Measurements from ENCODE around the gene ACOXL.

ACOXL gene

DNA sequence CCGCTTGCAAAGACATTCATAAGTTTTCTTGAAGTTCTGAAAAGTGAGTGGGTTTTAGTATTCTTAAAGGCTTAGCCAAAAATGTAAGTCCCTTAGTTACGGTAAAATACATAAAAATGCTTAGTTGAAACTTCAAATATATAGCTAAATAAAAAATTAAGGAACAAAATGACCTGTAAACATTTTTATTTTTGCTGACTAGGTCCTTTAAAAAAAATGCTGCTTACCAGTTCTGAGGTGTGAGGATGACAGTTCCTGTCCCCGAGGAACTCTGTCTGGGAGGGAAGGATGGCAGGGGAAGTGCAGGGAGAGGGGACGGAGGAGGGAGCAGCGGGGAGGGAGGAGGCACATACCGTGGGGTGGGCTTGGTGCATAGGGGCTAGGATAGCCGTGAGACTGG is 285.5 kb downstream of the ACOXL start:
- DNase-seq, result no peak

DNA sequence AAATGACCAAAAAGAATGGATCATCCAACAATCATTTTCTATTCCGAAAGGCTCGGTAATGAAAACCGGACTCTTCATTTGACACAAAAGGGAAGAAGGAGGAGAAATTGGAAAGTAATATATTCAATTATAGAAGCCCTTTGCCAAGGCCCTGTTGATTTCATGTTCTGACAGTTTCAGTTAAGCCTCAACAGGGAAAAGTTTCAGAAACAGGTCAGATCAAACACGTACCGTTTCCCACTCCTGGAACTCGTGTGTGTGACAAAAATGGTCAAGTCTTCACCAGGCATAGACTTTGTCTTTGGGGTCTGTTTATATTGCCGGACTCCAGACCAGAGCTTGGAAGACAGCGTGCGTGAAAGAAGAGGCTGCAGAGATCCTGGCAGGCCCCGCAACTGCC is 287.0 kb downstream of the ACOXL start:
- DNase-seq, result no peak

DNA sequence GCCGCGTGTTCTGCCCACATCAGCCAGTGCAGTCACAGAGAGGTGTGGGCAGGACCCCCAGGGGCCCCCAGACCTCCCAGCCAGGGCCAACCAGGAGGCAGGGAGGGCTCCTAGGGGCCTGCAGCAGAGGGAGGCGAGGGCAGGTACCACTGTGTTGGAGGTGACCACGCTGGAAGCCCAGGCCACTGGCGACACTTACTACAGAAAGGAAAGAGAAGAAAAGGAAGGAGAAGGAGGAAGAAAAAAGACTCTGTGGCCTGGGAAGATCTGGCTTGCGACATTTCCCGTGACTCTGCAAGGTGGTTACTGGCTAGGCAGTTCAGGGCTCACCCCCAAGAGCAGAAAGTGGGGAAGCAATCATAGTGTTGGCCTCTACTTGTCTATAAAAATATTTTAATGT is 290.3 kb downstream of the ACOXL start:
- DNase-seq, result no peak

DNA sequence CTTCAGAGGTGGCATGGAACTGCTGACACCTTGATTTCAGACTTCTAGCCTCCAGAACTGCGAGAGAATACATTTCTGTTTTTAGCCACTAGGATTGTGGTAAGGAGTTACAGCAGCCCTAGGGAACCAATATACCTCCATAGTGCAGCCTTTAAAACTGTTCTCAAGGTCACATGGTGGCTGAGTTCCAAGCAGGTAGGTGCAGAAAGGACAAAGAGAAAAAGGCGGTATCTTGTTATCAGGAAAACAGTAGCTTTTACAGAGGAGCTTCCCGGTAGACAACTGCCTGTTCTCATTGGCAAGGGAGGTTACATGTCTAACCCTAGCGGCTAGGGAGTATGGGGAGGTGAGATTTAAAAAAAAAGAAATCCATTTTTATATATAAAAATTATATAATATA is 292.1 kb downstream of the ACOXL start:
- DNase-seq, result no peak

DNA sequence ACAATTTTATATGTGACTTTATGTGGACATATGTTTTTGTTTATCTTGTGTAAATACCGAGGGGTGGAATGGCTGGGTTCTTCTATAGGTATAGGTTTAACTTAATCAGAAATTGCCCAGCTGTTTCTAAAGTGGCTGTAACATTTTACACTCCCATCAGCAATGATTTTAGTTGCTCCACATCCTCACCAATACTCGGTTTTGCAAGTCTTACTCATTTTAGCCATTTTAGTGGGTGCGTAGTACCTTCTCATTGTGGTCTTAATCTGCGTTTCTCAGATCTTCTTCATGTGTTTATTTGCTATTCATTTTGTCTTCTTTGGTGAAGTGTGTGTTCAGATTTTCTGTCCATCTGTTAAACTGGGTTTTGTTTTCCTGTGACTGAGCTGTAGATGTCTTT is 292.9 kb downstream of the ACOXL start:
- no peak for DNase-seq

DNA sequence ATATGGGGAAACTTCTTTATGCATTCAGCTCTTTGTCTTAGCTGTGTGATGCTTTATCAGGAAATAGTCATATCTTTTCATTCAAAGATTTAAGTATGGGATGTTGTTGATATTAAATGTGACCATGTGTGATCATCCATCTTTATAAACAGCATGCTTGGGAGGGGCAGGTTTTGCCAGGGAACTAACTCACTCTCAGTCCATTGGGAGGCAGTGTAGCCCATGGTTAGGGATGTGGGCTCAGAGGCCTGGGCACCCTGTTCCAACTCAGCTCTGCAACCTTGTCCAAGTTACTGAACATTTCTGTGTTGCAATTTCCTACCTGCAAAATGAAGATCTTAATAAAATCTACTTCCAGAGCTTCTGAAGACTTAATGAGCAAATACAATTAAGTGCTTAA is 296.3 kb downstream of the ACOXL start:
- no peak for DNase-seq

DNA sequence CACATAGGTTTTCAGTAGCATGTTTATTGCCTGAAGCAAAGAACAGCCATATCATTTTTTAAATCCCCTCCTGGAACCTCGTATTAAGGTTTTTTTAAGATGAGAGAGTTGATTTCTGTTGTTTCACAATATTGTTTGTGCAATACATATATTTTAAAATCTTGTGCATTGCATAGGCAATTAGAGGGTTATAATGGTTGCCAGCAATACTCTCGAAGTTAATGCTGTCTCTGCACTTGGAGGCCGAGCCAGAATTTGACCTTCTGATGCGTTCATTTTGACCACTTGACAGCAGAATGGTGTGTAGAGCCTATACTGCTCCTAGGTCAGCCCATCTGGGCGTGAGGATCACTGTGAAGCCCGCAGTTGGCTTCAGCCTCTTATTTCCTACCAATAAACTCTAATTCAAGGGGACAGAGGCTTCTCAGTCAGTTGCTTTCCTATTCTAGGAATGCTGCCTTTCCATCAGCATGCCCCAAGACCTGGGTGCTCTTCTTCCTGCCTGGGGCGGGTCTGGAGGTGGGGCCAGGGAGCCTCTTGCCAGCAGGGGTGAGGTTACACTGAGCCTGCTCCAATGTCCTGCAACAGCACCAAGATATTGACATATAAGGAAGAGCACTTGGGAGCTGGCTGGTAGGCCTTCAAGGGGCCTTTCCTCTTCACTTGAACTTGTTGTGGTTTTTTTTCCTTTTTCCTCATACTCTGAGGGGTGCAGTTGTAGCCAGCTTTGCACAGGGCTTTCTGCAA is 297.0 kb downstream of the ACOXL start:
- DNase-seq, result no peak

DNA sequence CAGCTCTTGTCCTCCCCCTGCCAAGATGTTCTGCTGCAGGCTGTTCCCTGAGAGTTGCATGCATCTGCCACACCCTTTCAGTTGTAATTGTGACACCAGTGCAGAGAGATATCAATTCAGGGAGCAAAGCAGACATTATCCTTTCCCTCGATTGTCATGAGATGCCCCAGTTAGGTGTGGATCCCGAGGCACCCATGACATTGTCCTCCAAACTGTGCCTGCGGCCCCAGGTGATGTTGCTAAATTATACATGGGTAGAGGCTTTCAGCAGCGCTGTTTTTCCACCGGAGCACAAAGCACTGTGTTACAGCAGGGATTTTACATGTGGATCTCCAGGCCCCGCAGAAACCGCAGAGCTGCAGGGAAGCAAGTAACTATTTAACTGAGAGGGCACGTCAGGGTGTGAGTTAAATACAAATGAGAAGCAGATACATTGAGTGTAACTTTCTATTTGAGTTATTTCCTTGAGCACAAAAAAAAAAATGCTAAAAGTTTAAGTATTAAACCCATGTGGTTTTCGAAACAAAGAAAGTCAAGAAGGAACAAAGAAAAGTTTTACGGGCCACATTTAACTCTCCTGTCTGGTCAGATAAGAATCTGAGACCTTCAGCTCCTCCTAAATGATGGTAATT is 298.0 kb downstream of the ACOXL start:
- no peak for DNase-seq

DNA sequence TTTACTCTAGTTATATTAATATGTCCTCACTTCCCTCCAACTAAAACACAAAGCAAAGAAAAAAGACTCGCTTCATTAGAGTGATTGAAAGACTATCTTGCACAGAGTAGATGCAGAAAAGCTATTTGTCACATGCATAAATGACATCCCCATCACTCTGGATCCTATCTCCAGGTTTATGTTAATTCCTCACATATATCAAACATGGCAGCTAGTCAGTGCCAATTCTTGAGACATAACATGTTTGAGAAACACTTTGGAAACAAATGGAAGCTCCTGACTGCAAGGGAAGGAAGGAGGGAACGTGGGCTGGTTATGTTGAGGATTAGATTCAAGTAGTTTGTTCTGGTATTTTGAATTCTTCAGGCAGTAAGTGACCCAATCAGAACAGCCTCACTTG is 298.6 kb downstream of the ACOXL start:
- no peak for DNase-seq

DNA sequence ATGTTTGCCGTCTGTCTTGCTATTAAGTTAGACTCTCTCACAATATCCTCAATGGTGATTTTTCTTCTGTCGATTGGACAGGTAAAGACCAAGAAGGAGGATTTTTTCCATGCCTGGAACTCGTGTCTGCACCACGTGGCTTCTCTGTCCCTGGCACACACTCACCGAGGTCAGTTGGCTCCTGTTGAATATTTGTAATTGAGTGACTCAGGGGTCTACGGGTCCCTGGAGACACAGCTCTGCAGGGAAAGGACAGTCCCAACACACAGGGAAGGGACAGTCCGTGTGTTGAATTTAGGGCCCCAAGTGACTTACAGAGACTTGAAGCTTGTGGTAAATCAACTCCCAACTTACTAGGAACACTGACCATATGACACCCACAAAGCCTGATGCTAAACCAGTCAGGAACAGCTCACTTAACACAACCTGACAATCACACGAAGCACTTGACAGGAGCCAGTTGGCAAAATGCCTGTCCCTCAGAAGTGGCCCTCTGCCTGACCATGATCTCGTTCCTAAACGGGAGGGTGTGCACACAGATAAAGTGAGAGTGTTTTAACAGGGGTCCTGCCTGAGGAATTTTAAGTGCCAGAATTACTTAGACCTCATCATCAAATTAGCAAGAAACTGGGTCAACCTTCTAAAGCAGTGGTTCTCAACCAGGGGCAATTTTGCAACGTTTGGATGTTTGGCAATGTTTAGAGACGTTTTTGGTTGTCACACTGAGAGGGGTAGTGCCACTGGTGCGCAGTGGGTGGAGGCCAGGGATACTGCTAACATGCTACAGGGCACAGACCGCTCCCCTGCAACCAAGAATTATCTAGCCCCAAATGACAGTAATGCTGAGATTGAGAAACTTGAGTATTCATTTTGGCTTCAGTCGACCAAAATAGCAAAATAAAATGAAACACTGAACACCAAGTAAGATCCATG is 299.4 kb downstream of the ACOXL start:
- no peak for DNase-seq

DNA sequence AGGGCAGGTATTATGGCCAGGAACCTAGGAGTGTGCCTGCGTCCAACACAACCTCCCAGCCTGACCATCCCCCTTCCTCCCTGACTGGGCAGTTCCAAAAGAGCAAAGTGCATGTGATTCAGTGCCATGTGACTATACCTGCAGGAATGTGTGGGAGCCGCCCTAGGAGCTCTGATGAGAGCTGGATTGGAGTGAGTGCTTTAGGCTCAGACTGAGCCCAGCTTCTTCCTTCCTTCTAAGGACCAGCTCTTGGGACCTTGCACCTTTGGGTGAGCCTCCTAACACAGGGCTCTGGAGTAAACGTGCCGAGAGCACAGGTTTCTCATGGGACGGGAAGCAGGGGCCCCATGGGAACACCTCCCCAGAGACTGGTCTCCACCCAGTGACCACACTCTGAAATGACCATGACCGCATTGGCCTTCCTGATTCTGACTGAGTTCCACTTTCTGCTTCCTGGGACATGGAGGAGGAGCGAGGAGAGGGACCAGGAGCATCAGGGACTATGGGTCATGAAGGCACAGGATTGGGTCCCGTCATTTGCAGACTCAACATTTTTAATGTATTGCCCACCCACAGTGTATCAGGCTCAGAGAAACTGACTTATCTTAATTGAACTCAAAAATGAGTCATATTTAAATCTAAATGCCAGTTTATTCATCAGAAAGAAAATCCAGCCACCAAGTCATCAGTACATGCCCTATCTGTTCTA is 300.5 kb downstream of the ACOXL start:
- no peak for DNase-seq

DNA sequence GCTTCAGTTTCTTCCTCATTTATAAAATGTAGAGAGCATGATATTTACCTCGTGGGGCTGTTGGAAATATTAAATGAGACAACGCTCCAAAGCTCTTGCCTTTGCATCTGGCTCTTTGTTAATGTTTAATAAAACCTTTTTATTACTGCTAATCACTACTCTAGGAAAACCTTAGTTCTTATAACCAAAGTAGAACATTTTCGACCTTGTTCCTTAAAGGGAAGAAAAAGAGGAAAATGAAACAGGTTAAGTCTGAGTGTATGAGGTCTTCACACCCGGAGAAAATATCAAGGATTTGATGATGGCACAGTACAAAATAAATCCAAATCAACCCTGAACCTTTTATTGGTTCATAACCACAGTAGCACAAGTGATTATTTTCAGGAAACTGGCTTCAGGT is 301.8 kb downstream of the ACOXL start:
- no peak for DNase-seq

DNA sequence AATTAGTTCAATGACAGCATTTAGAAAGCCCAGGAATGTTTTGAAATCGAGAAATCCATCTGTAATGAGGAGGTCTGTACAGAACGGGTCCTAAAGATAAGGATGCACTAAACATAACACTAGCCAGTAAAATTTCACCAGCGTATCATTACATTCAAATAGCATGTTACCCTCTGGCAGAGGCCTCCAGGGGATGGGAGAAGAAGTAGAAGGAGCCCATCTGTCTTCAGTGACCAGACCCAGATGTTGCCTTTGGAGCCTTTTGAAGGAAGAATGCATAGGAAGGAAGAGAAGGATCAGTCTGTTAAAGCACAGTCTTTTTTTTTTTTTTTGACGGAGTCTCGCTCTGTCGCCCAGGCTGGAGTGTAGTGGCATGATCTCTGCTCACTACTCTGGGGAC is 302.2 kb downstream of the ACOXL start:
- DNase-seq, result no peak

DNA sequence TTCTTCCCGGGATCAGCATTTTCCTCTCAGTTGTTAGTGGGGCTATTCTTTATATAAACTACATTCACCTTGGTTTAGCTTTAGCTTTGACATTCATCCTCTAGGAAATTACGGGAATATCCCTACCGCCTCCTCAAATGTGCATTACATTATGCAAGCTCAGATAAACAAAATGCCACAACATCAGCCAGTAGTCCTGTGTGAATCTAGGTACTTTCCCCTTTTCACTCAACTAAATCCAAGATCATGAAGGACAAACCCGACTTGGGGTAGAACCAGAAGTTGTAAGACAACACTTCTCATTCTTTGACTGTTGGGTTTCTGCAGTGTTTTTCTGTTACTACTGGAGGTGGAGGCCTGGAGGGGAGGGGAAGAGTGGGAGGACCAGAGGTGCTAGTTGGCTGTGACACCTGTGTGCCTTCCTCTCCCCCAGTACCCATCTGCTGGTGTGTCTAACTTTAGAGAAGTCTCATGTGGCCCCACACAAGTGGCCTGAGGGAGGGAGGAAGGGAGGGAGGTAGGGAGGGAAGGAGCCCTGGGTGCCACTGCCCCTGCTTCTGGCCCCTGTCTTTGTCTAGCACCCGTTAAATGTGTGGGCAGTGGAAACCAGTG is 303.6 kb downstream of the ACOXL start:
- no peak for DNase-seq

DNA sequence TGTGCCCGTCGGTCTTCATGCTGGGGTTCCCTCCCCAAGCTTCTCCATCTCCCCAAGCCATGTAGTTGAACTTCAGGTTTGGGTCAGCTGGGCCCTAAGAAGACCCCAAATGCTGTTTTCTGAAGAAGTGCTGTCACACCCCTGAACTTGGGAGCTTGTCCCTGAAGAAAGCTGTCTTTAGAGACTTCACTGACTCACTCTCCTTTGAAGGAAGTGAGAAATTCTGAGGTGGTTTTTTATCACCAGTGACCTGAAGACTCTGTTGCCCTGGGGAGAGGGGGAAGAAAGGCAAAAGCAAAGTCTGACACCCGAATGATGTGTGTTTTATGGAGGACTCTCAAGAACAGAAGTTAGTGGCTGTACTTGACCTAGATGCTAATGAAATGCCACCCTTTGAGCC is 304.8 kb downstream of the ACOXL start:
- DNase-seq, result no peak

DNA sequence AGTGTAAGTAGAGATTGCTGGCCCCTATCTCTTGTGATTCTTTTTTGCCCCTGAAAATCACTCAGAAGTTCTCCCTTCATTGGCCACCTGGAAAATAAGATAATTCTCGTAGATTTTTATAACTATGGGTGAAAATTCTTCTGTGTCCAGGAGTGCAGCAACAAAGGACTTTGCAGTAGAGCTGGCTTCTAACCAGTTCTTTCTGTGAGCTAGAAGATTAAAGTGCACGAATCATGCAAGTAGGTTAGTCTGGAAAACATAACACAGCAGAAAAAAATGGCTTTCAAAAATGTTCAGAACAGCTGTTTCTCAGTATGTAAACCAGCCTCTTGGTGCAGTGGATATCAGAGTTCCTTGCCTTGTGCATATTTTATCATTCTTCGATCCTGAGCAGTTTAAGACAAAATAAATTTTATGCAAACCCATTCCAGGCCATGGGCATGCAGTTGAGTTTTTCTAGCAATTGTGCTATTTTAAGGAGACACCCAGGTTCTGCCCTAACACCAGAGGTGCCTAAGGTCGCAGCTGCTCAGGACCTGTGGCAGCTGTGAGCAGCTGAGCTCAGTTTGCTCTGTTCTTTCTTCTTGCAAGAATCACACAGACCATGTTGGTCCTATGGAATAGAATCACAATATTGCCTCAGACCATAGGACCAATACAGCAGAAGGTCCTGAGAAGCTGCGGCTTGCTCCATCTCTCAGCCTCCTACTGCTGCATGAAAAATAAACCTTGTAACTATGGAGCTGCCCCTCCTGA is 307.4 kb downstream of the ACOXL start:
- DNase-seq, result no peak

DNA sequence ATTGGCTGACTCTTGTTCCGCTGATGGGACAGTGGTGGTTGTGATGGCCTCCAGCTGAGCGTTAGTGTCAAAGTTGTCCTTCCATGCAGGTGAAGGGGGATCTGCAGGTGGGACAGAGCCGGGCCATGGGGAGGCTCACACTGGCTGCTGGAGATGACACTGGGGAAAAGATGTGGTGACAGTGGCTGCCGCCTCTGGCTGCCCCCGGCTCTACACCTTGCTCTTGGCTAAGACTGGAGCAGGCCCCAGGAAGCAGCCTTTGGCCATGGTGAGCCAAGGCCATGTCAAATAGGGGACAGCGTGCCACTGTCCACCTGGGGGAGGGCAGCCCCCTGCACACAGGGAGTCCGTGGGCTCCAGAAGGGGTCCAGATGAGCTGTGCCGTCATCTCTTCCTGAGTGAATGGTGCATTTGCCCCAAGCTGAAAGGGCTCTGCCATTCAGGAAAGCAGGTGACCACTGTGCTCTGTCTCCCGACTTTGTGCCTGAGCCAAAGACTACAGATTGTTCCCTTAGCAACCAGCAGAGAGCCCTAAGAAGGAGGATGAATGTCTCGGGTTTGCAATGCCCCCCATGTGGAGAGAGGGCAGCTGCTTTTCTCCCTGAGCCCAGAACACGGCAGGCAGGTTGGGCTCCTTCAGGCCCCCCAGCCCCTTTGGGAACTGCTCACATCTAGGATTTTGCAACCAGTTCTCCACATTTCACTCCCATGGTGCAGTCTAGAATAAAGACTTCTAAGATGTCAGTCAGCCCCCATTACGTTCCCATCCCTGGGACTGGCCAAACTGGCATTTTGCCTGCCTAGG is 309.2 kb downstream of the ACOXL start:
- DNase-seq, result no peak

DNA sequence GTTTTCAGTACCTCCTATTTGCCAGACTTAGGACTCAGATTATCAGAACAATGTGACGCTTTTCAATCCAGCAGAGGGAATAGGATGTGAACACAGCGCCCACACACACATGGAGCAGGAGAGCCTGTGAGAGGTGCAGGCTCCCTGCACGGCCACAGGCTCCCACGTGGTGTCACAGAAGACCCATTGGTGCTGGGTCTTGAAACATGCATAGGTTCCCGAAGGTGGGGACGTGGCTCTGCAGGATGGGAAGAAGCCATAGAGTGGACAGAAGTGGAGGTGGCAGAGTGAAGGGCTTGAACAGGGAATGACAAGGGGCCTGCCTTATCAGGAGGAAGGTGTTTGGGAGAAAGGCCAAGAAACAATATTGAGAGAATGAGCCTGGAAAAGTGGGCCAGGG is 309.9 kb downstream of the ACOXL start:
- DNase-seq, result no peak

DNA sequence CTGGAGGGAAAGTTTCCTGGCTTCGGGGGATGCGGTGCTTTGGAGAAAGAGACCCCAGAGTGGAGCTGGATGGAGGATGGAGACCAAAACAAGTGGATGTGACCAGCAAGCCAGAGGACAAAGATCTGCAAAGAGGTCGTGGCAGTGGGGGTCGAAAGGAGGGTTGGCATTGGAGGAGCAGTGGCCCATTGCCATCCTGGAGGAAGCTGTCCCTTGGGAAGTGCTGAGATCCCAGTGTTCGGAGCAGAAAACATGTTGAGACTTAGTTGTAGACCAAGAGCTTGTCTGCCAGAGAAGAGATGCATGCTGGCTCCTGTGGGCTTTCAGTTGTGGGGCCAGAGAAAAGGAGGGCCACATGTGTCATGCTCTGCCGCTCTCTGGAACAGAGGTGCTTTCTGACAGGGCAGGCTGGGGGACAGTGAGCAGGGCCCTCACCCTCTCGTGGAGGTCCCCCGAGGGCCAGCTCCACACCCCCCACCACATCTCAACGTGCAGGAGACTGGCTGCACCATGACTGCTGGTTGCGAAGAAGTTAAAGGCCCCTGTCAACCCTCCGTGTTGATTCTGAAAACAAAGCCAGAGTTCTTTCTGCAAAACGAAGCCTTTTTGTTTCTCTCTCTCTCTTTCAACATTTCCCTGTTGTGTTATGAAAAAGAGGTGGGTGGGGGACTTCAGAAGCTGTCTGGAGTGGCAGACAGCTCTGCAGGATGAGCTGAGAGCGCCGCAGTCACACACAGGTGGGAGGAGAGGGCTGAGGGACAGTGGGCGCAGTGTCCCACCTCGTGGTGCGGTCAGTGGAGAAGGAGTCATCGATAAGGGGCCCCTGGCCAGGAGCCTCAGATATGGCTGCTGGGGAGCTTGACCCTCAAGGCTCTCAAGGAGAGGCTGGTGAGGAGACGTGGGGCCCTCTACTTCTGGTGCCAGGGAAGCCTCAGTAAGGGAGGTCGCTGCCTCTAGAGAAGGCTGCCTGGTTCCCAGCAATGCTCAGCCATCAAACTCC is 310.7 kb downstream of the ACOXL start:
- no peak for DNase-seq

DNA sequence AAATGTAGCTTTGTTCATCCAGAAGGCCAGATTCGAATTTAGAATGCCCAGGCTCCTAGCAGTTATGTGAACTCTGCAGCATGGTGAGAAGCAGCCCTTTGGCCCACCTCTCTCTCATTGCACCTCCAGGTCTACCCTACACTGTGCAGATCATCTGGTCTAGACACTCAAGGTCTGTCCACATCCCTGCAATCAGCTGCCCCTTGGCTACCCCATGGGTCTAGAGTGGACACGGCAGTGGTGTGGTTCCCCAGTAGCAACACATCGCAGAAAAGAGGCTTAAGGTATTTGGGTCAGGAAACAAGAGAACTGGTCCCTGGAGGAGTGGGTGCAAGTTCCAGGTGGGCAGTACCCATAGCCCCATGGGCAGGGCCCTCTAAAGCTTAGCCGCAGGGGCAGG is 311.7 kb downstream of the ACOXL start:
- no peak for DNase-seq

All from activated gamma-delta T cell (primary cell).